ENCODE measurements around the gene TNN.

Gene TNN

GRCh38 chr1:175178056-175178455 is 110.4 kb downstream of the TNN start:
- no peak overlapping the region for H2AFZ ChIP-seq (ENCODE audit: low read depth, low read length)
- H3K36me3 ChIP-seq (replicated peaks; ENCODE audit: low read depth, low read length) = peaks cover 12% of the 10 kb centered on the region
- H3K4me3 ChIP-seq (ENCODE audit: low read length) = no peak overlapping the region
- peaks cover 33% of the 10 kb centered on the region; the same call in 1 of the 2 replicates for H4K20me1 ChIP-seq (ENCODE audit: insufficient read depth, low read length)
- TF ChIP-seq EZH2phosphoT487 (IDR thresholded peaks at IDR 0.05; ENCODE audit: low read depth) = no peak
- TF ChIP-seq CTCF (IDR thresholded peaks at IDR 0.05; ENCODE audit: low read depth, low read length) = no peak
- no peak overlapping the region for H3K4me2 ChIP-seq (ENCODE audit: low read length)
- H3K9me3 ChIP-seq (ENCODE audit: insufficient read depth, low read length) = no peaks in the 10 kb centered on the region
- peaks cover 4% of the 10 kb centered on the region; the same call in 1 of the 2 replicates for H3K79me2 ChIP-seq (ENCODE audit: low read length)
- H3K27me3 ChIP-seq (ENCODE audit: low read depth, low read length) = no peaks in the 10 kb centered on the region
- H3K4me1 ChIP-seq (ENCODE audit: low read length) = peaks cover 9% of the 10 kb centered on the region; the same call in 1 of the 2 replicates
- no peak overlapping the region for H3K9ac ChIP-seq (ENCODE audit: low read length)
- no peak overlapping the region for H3K27ac ChIP-seq (ENCODE audit: low read length)

- H3K36me3 ChIP-seq (replicated peaks; ENCODE audit: low read depth, low read length) = peaks cover 12% of the 10 kb centered on the region
- TF ChIP-seq EZH2phosphoT487 (IDR thresholded peaks at IDR 0.05; ENCODE audit: low read depth) (no peak), CTCF (IDR thresholded peaks at IDR 0.05; ENCODE audit: low read depth, low read length) (no peak)
- H3K79me2 ChIP-seq (ENCODE audit: low read length) = peaks cover 7% of the 10 kb centered on the region; the same call in 1 of the 2 replicates
- H3K4me2 ChIP-seq (ENCODE audit: low read length) = no peak overlapping the region
- H2AFZ ChIP-seq (ENCODE audit: low read depth, low read length) = no peak overlapping the region
- H3K4me1 ChIP-seq (ENCODE audit: low read length) = peaks cover 9% of the 10 kb centered on the region; the same call in 1 of the 2 replicates
- H3K9ac ChIP-seq (ENCODE audit: low read length) = no peak overlapping the region
- H3K27ac ChIP-seq (ENCODE audit: low read length) = no peak overlapping the region
- no peak overlapping the region for H3K4me3 ChIP-seq (ENCODE audit: low read length)
- no peaks in the 10 kb centered on the region for H3K27me3 ChIP-seq (ENCODE audit: low read depth, low read length)
- H3K9me3 ChIP-seq (ENCODE audit: insufficient read depth, low read length) = no peaks in the 10 kb centered on the region
- peaks cover 37% of the 10 kb centered on the region for H4K20me1 ChIP-seq (ENCODE audit: insufficient read depth, low read length)
Measured at GRCh38 chr1:175178456-175178855, 110.8 kb downstream of the TNN start.

- H3K4me3 ChIP-seq (ENCODE audit: low read length) = no peak overlapping the region
- H3K9ac ChIP-seq (ENCODE audit: low read length) = no peak overlapping the region
- H3K9me3 ChIP-seq (ENCODE audit: insufficient read depth, low read length) = no peaks in the 10 kb centered on the region
- peaks cover 18% of the 10 kb centered on the region for H3K79me2 ChIP-seq (ENCODE audit: low read length)
- no peak overlapping the region for H3K4me2 ChIP-seq (ENCODE audit: low read length)
- peaks cover 40% of the 10 kb centered on the region for H4K20me1 ChIP-seq (ENCODE audit: insufficient read depth, low read length)
- H3K27me3 ChIP-seq (ENCODE audit: low read depth, low read length) = no peaks in the 10 kb centered on the region
- H3K27ac ChIP-seq (ENCODE audit: low read length) = no peak overlapping the region
- TF ChIP-seq EZH2phosphoT487 (IDR thresholded peaks at IDR 0.05; ENCODE audit: low read depth) (no peak), CTCF (IDR thresholded peaks at IDR 0.05; ENCODE audit: low read depth, low read length) (no peak)
- no peak overlapping the region for H2AFZ ChIP-seq (ENCODE audit: low read depth, low read length)
- peaks cover 9% of the 10 kb centered on the region; the same call in 1 of the 2 replicates for H3K4me1 ChIP-seq (ENCODE audit: low read length)
- peaks cover 12% of the 10 kb centered on the region for H3K36me3 ChIP-seq (replicated peaks; ENCODE audit: low read depth, low read length)
Measured at GRCh38 chr1:175179837-175180590, 112.4 kb downstream of the TNN start.

- peaks cover 33% of the 10 kb centered on the region for H4K20me1 ChIP-seq (ENCODE audit: insufficient read depth, low read length)
- H3K4me1 ChIP-seq (ENCODE audit: low read length) = peaks cover 9% of the 10 kb centered on the region; the same call in 1 of the 2 replicates
- H3K27me3 ChIP-seq (ENCODE audit: low read depth, low read length) = no peaks in the 10 kb centered on the region
- H3K4me2 ChIP-seq (ENCODE audit: low read length) = no peak overlapping the region
- no peak overlapping the region for H2AFZ ChIP-seq (ENCODE audit: low read depth, low read length)
- no peaks in the 10 kb centered on the region for H3K9me3 ChIP-seq (ENCODE audit: insufficient read depth, low read length)
- H3K9ac ChIP-seq (ENCODE audit: low read length) = no peak overlapping the region
- peaks cover 22% of the 10 kb centered on the region for H3K79me2 ChIP-seq (ENCODE audit: low read length)
- no peak for TF ChIP-seq CTCF (IDR thresholded peaks at IDR 0.05; ENCODE audit: low read depth, low read length)
- TF ChIP-seq EZH2phosphoT487 (IDR thresholded peaks at IDR 0.05; ENCODE audit: low read depth) = no peak
- peaks cover 23% of the 10 kb centered on the region for H3K36me3 ChIP-seq (replicated peaks; ENCODE audit: low read depth, low read length)
- no peak overlapping the region for H3K27ac ChIP-seq (ENCODE audit: low read length)
- H3K4me3 ChIP-seq (ENCODE audit: low read length) = no peak overlapping the region
Measured at GRCh38 chr1:175182201-175182746, 114.6 kb downstream of the TNN start.

Measured in OCI-LY3 (cell line).